Epidermal melanocyte (primary cell): ENCODE results near the gene SEPTIN1.
A peak's percentile ranks its signal among the peaks of the same experiment; 100 is the strongest.

Source experiments
- DNase-seq: peaks from one replicate; pipeline ENCODE4 v3.0.0; 2011; ENCODE audit warnings: low spot score; ENCODE audit not compliant: insufficient read length

Gene SEPTIN1

GRCh38 chr16:30377050-30377811, 5.1 kb downstream of the SEPTIN1 start:
- DNase-seq = no peak

GRCh38 chr16:30376461-30376902, 5.9 kb downstream of the SEPTIN1 start:
- no peak for DNase-seq

GRCh38 chr16:30375864-30376263, 6.5 kb downstream of the SEPTIN1 start:
- no peak for DNase-seq

- DNase-seq = no peak
These were observed 7.8 kb downstream of the SEPTIN1 start, which contains the start of gene MYL11 for GRCh38 chr16:30374538-30374937. Gene MYL11, plus strand, starts transcription at chr16:30374802. Its CDS starts 56 bp downstream, at chr16:30374858.

GRCh38 chr16:30372725-30373124, 9.6 kb downstream of the SEPTIN1 start:
- no peak for DNase-seq

- DNase-seq = no peak
These were observed 10.2 kb downstream of the SEPTIN1 start for GRCh38 chr16:30372038-30372712.

GRCh38 chr16:30371248-30371816, 11.0 kb downstream of the SEPTIN1 start:
- no peak for DNase-seq

- peak; percentile 98 for DNase-seq
These were observed 11.7 kb downstream of the SEPTIN1 start, which contains the start of gene TBC1D10B for GRCh38 chr16:30370456-30371247. Gene TBC1D10B, minus strand, starts transcription at chr16:30370494. Its CDS starts 311 bp downstream, at chr16:30370183.

- no peak for DNase-seq
These were observed 12.4 kb downstream of the SEPTIN1 start for GRCh38 chr16:30369938-30370455.

- no peak for DNase-seq
These were observed 13.0 kb downstream of the SEPTIN1 start for GRCh38 chr16:30369091-30369937.

GRCh38 chr16:30368792-30369090, 13.6 kb downstream of the SEPTIN1 start:
- DNase-seq = no peak

- no peak for DNase-seq
These were observed 14.1 kb downstream of the SEPTIN1 start for GRCh38 chr16:30368122-30368791.

- no peak for DNase-seq
These were observed 14.9 kb downstream of the SEPTIN1 start for GRCh38 chr16:30367349-30368009.

GRCh38 chr16:30366511-30366910, 15.8 kb downstream of the SEPTIN1 start:
- no peak for DNase-seq

GRCh38 chr16:30365200-30365599, 17.2 kb downstream of the SEPTIN1 start:
- DNase-seq = no peak

GRCh38 chr16:30361180-30361579, 21.2 kb downstream of the SEPTIN1 start:
- no peak for DNase-seq

- DNase-seq = no peak
These were observed 22.5 kb downstream of the SEPTIN1 start for GRCh38 chr16:30359871-30360170.

- no peak for DNase-seq
These were observed 23.1 kb downstream of the SEPTIN1 start for GRCh38 chr16:30358990-30359870.

- DNase-seq = no peak
These were observed 23.8 kb downstream of the SEPTIN1 start for GRCh38 chr16:30358577-30358936.
